GM12878 (cell line): Measurements from ENCODE around the gene MROH8. TPM values are rescaled to one million over a fixed set of nuclear protein-coding genes. Genes with fewer than 3 reads are reported as not detected.

Source experiments
- ATAC-seq: fragments of 200-7000 bp; cut with Tn5 transposase; 3 replicates; pipeline ENCODE4 v1.9.1; 2020; ENCODE audit warnings: mild to moderate bottlenecking, moderate library complexity
- BruUV-seq: library from RNA; stranded (reverse); fragments of 400-500 nt; replicated peaks from 2 replicates; lab custom pipeline; 2021; lab: Mats Ljungman, UMichigan
- CTCF ChIA-PET: fragments of 300-600 bp; sonication (Branson Sonifier 250); formaldehyde crosslinking; extraction: SDS; loops from one replicate; lab custom pipeline; 2021; ENCODE audit warnings: inconsistent platforms; lab: Yijun Ruan, JAX
- POLR2A ChIA-PET: fragments of 350-600 bp; formaldehyde crosslinking; extraction: SDS; loops from one replicate; lab custom pipeline; 2021; ENCODE audit warnings: inconsistent platforms; lab: Charles Lee
- RAD21 ChIA-PET: fragments of 300-600 bp; sonication (Branson Sonifier 250); formaldehyde crosslinking; loops from one replicate; lab custom pipeline; 2023; ENCODE audit warnings: antibody characterized with exemption; ENCODE audit not compliant: unreplicated experiment; lab: Charles Lee
- SMC1A ChIA-PET: fragments of 300-600 bp; sonication (Branson Sonifier 250); formaldehyde crosslinking; loops from one replicate; lab custom pipeline; 2023; ENCODE audit not compliant: unreplicated experiment, uncharacterized antibody; lab: Charles Lee
- DNase-seq: peaks from one replicate; pipeline ENCODE4 v3.0.0-alpha.2; 2011; ENCODE audit warnings: low read depth, low spot score
- FAIRE-seq: peaks from 3 replicates; lab custom pipeline; 2011; peaks lifted over from hg19 to GRCh38; lab: Jason Lieb, UNC
- H2AFZ ChIP-seq: 2 replicates; pipeline ENCODE4 v1.6.0; 2011; ENCODE audit warnings: low read depth, low read length, control low read depth; ENCODE audit not compliant: control insufficient read depth
- H3K27ac ChIP-seq: 2 replicates; pipeline ENCODE4 v1.5.1; 2011; ENCODE audit warnings: control low read depth; ENCODE audit not compliant: control insufficient read depth, insufficient read depth
- H3K27me3 ChIP-seq, 2 experiments: replicated peaks in 1 of 2; 2 replicates each; pipeline versions ENCODE4 v1.6.0 to v1.6.1; 2011; ENCODE audit warnings: low read length in 1 of 2; ENCODE audit not compliant: control insufficient read depth in 2 of 2, insufficient read depth in 2 of 2
- H3K36me3 ChIP-seq, 2 experiments: 2 replicates each; pipeline ENCODE4 v1.5.1; 2011; ENCODE audit warnings: low read length in 1 of 2; ENCODE audit not compliant: control insufficient read depth in 2 of 2, insufficient read depth in 2 of 2
- H3K4me1 ChIP-seq: 2 replicates; pipeline ENCODE4 v1.6.1; 2011; ENCODE audit warnings: mild to moderate bottlenecking, low read length, moderate library complexity, mixed read lengths; ENCODE audit not compliant: control insufficient read depth, insufficient read depth
- H3K4me2 ChIP-seq: 2 replicates; pipeline ENCODE4 v1.6.0; 2011; ENCODE audit warnings: control low read depth; ENCODE audit not compliant: control insufficient read depth, insufficient read depth
- H3K4me3 ChIP-seq: fragments of 200-600 bp; sonication (generic); 2 replicates; pipeline ENCODE4 v1.5.1; 2016
- H3K79me2 ChIP-seq: 2 replicates; pipeline ENCODE4 v1.6.0; 2011; ENCODE audit warnings: low read length; ENCODE audit not compliant: control insufficient read depth, insufficient read depth
- H3K9ac ChIP-seq: 2 replicates; pipeline ENCODE4 v1.8.0; 2011; ENCODE audit warnings: low read length, control low read depth, mixed read lengths; ENCODE audit not compliant: control insufficient read depth, insufficient read depth
- H3K9me3 ChIP-seq: replicated peaks from 3 replicates; pipeline ENCODE4 v1.5.1; 2011; ENCODE audit warnings: mild to moderate bottlenecking, low read length; ENCODE audit not compliant: control insufficient read depth, insufficient read depth
- H4K20me1 ChIP-seq: 2 replicates; pipeline ENCODE4 v1.6.0; 2011; ENCODE audit not compliant: control insufficient read depth, insufficient read depth
- ATF7 ChIP-seq: fragments of 450-650 bp; IDR thresholded peaks from 2 replicates; pipeline ENCODE4 v1.6.1; 2016; ENCODE audit warnings: low read depth, mild to moderate bottlenecking
- BCL11A ChIP-seq: IDR thresholded peaks from 2 replicates; pipeline ENCODE4 v1.6.1; 2011; ENCODE audit warnings: low read depth, low read length
- CBX3 ChIP-seq: fragments of 200-600 bp; sonication (generic); IDR thresholded peaks from 2 replicates; pipeline ENCODE4 v1.6.1; 2016; ENCODE audit warnings: low read depth, borderline replicate concordance
- HDAC6 ChIP-seq: fragments of 200-600 bp; sonication (generic); IDR thresholded peaks from one replicate; pipeline ENCODE4 v1.8.0; 2017; ENCODE audit warnings: antibody characterized with exemption; ENCODE audit not compliant: unreplicated experiment
- KLF5 ChIP-seq: fragments of 450-650 bp; IDR thresholded peaks from 2 replicates; pipeline ENCODE4 v1.6.1; 2014; ENCODE audit warnings: mild to moderate bottlenecking; ENCODE audit not compliant: partially characterized antibody
- NFXL1 ChIP-seq: fragments of 450-650 bp; IDR thresholded peaks from 2 replicates; pipeline ENCODE4 v1.6.1; 2017; ENCODE audit warnings: antibody characterized with exemption, mild to moderate bottlenecking, borderline replicate concordance
- PAX5 ChIP-seq: IDR thresholded peaks from 2 replicates; pipeline ENCODE4 v1.6.1; 2011; ENCODE audit warnings: low read depth, low read length, borderline replicate concordance
- POLR2A ChIP-seq: IDR thresholded peaks from 2 replicates; pipeline ENCODE4 v1.6.1; 2011; ENCODE audit warnings: low read depth, mild to moderate bottlenecking, low read length
- RCOR1 ChIP-seq: conservative IDR thresholded peaks from 2 replicates; pipeline ENCODE4 v1.6.1; 2012; ENCODE audit warnings: low read depth, low read length, improper control_type of control experiment
- SPI1 ChIP-seq: IDR thresholded peaks from 2 replicates; pipeline ENCODE4 v1.6.1; 2011; ENCODE audit warnings: low read depth, mild to moderate bottlenecking, low read length, moderate library complexity, borderline replicate concordance; ENCODE audit not compliant: insufficient read depth
- WRNIP1 ChIP-seq: IDR thresholded peaks from 2 replicates; pipeline ENCODE4 v1.6.1; 2011; ENCODE audit warnings: low read depth, low read length, improper control_type of control experiment, borderline replicate concordance
- ZNF274 ChIP-seq: IDR thresholded peaks from one replicate; pipeline ENCODE4 v1.8.0; 2011; ENCODE audit not compliant: insufficient read length, insufficient read depth
- WGBS: methylation state at CpG from one replicate; pipeline ENCODE4 v1.1.6; 2016; ENCODE audit warnings: low lambda C conversion rate; ENCODE audit not compliant: insufficient replicate concordance, insufficient coverage; ENCODE audit errors: missing lambda C conversion rate; 5-methylcytosine and 5-hydroxymethylcytosine counted together
- in situ Hi-C: fragments of 300-500 bp; cut with MboI; formaldehyde crosslinking; loops from 9 replicates; pipeline ENCODE4 v1.14.3; 2018; ENCODE audit warnings: mixed read lengths
- intact Hi-C: fragments of 100-400 bp; cut with micrococcal nuclease; formaldehyde crosslinking; loops from one replicate; pipeline ENCODE4 v1.14.2; 2022; ENCODE audit not compliant: unreplicated experiment
- polyA plus RNA-seq, 11 experiments: library from polyadenylated mRNA; depleted of rRNA in 4 of 11; unstranded in 6 of 11; stranded (reverse) in 5 of 11; fragments of >200 nt; fragmentation: Nextera tagmentation in 4 of 11; fragmentation: Illumina TruSeq in 1 of 11; extraction: Ambion mirVana in 4 of 11; extraction: Trizol in 1 of 11; gene quantifications; 1 replicate in 1 of 11; 2 replicates in 10 of 11; pipeline versions ENCODE4 v1.2.1 to v1.2.3, GENCODE V29; 2011 to 2016; ENCODE audit warnings: inconsistent platforms in 2 of 11, missing spikeins in 2 of 11, low read depth in 1 of 11
- total RNA-seq, 4 experiments: library from RNA; depleted of rRNA in 3 of 4; stranded (reverse); fragments of >200 nt in 3 of 4; fragmentation: Illumina TruSeq in 1 of 4; extraction: Trizol in 1 of 4; gene quantifications; 2 replicates each; pipeline versions ENCODE4 v1.2.1 to v1.2.3, GENCODE V29; 2013 to 2021
- TF ChIP-seq, protein P1 (sequence below): fragments of 450-650 bp; IDR thresholded peaks from 2 replicates; pipeline ENCODE4 v1.6.1; 2016; ENCODE audit warnings: mild to moderate bottlenecking

MROH8 gene
- total and polyA plus RNA-seq, 10 of the 15 experiments (the other 5 are each of a cell fraction or from before 2014, with no cell fraction given) = 0.16 to 2.8 (median 1.8) TPM

DNA sequence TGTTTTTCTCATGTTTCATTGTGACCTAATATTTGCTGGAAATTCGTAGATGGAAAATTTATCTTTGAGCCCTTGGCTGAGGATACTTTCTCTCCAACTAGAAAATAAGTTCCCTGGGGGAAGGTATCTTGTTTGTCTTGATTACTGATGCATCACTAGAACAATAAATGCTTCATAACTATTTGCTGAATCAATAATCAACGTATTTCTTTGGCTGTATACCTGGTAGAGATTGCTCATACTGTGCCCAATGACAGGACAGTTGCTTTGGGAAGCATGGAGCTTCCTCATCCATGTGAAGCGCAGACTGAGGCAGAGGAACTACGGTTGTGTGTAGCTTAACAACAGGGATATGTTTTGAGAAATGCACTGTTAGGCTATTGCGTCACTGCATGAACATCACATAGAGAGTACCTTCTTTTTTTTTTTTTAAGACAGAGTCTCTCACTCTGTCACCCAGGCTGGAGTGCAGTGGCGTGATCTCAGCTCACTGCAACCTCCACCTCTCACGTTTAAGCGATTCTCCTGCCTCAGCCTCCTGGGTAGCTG lies 34.4 kb downstream of the MROH8 start:
- no peak overlapping the region for H3K4me3 ChIP-seq
- no peaks in the 10 kb centered on the region for H4K20me1 ChIP-seq
- ATAC-seq (no peak), DNase-seq (no peak), FAIRE-seq (no peak)
- ChIA-PET POLR2A (no interaction called here), RAD21 (interaction anchor here (0.7 kb wide), 1 partner anchor 51 kb away, joined by 3 read pairs; no protein-coding TSS in a partner anchor), SMC1A (interaction anchor here (0.6 kb wide), 1 partner anchor 1042 kb away, joined by 3 read pairs; no protein-coding TSS in a partner anchor), CTCF (no interaction called here)
- H3K4me1 ChIP-seq = no peaks in the 10 kb centered on the region
- no peak overlapping the region for H3K9ac ChIP-seq
- H3K27ac ChIP-seq = no peak overlapping the region
- 71% methylated on average over 8 of the region's 8 CpGs for WGBS
- no peak overlapping the region for H2AFZ ChIP-seq
- no peaks in the 10 kb centered on the region for H3K36me3 ChIP-seq
- TF ChIP-seq RCOR1 = no peak
- TF ChIP-seq BCL11A = no peak
- TF ChIP-seq WRNIP1 = no peak
- TF ChIP-seq CBX3 = no peak
- TF ChIP-seq PAX5 = no peak
- TF ChIP-seq, protein P1, sequence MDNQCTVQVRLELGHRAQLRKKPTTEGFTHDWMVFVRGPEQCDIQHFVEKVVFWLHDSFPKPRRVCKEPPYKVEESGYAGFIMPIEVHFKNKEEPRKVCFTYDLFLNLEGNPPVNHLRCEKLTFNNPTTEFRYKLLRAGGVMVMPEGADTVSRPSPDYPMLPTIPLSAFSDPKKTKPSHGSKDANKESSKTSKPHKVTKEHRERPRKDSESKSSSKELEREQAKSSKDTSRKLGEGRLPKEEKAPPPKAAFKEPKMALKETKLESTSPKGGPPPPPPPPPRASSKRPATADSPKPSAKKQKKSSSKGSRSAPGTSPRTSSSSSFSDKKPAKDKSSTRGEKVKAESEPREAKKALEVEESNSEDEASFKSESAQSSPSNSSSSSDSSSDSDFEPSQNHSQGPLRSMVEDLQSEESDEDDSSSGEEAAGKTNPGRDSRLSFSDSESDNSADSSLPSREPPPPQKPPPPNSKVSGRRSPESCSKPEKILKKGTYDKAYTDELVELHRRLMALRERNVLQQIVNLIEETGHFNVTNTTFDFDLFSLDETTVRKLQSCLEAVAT = no peak
- no peak for TF ChIP-seq ATF7
- no peak for TF ChIP-seq POLR2A
- no peak for TF ChIP-seq NFXL1
- TF ChIP-seq KLF5 = no peak
- no peak for TF ChIP-seq SPI1
- TF ChIP-seq HDAC6 = no peak
- no peak for TF ChIP-seq ZNF274
- H3K9me3 ChIP-seq = no peaks in the 10 kb centered on the region
- no TSS peak for BruUV-seq
- H3K27me3 ChIP-seq = no peaks in the 10 kb centered on the region
- intact Hi-C loops (no loop called here), in situ Hi-C loops (no loop called here)
- H3K79me2 ChIP-seq = no peaks in the 10 kb centered on the region
- no peak overlapping the region for H3K4me2 ChIP-seq
